HG02763 (cell line): ENCODE measurements around the gene TPPP2.
"Not testable (repeated sequence)": the region's sequence is repeated elsewhere in the genome, so short reads cannot be mapped to it uniquely, and the experiment has no call there.

Source experiments
- ATAC-seq: cut with Tn5 transposase; IDR thresholded peaks from one replicate; pipeline ENCODE4 v1.9.1; 2021; ENCODE audit warnings: mild to moderate bottlenecking, moderate library complexity; ENCODE audit not compliant: unreplicated experiment

Gene TPPP2

DNA sequence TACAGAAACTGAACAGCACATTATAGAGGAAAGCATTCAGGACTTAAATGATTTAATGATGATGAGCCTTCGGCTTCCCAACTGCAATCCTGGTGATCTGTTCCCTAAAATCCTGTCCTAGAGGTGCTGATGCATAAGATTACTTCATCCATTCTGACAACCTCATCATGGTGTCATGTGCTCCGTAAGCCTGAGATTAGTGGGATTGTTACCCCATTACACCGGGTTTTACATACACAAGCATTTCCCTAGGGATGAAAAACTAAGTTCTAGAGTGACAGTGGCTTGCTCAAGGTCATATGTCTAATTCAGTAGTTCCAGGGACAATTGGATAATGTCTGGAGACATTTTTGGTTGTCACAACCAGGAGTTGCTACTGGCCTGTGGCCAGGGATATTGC, 7.1 kb downstream of the TPPP2 start:
- ATAC-seq = no peak

DNA sequence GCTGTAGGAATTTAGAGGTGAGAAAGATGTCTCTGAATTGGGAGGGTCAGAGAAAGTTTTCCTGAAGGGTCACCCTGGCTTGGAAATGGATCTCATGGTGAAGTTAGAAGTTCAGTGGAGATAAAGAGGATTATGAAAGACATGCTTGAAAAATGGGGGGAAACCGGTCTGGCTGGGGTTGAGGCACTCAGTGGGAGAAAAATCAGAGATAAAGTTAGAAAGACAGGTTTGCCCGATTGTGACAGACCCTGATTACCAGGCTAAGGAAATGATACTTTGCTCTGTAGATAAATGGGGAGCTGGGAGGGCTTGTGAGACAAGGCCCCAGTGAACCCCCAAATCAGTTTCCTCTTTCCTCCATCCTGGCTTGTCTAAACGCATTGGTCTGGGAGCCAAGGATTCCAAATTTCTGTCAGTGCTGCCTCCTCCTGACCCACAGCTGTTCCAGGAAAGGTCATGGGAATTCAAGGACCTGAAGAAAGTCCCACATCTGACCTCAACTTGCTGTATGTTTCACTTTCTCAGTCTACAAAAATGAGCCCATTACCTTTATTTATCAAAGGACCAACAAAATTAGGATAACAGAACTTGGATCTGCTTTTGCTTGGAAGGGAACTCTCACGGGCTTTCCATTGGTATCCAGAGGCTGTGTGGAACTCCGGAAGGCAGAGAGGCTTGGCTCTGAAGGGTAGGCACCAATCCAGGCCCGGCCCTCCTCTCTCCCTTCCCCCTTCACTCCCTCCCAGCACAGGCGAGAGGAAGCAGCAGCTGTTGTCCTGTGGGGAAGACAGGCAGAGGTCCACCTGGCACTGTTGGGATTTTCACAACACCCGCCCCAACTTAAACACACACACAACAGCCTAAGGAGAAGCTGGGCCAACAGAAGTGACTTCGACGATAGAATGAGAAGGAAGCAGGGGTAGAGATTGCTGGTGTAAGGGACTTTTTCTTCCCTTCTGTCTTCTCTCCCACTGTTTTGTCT, 8.7 kb downstream of the TPPP2 start:
- ATAC-seq = no peak

DNA sequence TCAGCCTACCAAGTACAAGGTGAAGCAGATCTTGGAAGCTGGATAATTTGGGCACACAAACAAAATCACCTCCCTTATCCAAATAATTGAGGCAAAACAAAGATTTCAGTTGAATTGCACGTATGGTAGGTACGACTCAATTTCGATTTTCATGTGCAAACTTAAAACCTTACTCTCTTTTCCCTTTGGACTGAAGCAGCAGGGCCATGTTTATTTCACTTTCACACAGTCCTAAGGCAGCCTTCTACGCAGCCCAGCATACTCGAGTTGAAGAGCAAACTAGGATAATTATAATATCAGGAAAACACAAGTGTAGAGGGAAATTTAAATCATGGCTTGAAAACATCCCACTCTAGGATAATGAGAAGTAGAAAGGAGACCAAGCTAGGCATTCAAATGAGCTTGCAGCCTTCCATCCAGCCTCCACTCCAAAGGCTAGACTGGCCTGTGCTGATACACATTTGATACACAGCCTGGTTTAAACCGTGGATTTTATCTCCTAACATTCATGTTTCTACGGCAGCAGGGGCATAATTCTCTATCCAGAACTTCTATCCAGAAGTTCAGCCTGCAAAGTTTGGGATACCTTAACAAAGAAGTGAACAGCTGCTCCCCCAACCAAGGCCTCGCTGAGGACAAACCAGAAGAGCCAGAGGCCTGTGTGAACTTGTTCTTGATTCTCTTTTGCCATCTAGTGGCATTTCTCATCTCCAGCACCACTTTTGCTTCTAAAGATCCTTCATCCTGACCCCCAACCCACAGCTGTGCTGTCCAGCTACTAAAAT, 9.8 kb downstream of the TPPP2 start:
- ATAC-seq = no peak

DNA sequence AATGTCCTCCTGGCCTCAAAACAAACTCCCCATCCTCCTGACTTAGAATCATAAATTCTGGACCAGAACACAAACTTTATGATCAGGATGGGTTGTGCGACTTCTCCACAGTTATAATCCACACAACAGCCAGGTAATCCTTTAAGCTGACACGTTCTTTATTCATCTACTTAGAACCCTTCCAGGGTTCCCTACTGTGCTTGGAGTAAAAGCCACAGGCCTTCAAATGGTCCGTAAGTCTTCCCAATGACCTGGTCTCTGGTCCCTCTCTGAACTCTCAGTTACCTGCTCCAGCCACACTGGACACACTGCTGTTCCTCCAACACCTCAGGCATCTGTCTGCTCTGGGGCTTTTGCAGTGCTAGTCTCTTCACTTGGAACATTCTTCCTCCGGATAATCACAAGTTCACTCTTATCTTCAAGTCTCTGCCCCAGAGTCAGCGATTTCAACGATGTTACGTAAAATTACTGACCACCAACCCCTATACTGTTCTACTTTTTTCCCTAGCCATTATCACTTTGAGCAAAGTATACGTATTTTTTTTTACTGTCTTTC, 10.4 kb downstream of the TPPP2 start:
- ATAC-seq = no peak

DNA sequence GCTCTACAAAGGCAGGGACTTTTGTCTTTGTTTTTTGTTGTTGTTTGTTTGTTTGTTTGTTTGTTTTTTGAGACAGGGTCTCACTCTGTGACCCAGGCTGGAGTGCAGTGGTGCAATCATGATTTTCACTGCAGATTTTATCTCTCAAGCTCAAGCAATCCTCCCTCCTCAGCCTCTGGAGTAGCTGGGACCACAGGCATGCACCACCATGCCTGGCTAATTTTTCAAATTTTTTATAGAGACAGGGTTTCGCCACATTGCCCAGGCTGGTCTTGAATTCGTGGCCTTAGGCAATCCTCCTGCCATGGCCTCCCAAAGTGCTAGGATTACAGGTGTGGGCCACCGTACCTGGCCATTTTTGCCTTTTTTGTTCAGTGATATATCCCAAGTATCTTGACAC, 10.9 kb downstream of the TPPP2 start:
- not testable (repeated sequence) for ATAC-seq

DNA sequence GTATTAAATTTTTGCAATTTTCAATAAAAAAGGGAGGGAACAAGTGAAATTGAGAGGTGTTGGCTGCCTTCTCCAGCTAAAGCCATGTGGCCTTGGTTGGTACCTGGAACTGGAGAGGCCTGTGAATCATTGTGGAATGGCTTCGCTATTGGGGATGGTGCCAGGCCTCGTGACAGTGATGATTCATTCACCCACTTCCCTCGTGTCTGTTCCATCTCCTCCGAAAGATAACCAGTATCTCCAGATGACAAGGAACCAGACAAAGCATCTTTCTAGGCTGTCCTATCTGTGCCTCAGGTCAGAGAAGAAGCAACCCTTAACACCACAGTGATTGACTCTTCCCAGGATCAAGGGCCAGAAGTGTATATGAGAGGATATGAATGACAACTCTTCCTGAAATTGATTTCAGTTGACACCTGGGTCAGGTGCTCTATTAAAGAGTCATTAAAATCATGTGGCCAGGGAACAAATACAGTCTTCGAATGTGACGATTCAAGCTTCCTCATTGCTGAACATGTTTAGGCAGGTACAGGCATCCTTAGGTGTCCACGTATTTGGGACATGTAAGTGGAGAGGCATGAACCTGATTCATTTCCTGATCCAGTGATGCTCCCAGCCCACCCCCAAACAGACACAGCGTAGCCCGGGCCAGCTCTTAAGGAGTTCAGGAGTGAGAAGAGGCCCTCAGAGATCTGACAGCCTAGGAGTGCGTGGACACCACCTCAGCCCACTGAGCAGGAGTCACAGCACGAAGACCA, 11.8 kb downstream of the TPPP2 start, which contains the start of gene RNASE7:
Gene RNASE7, plus strand, starts transcription at position 687 of the 758 bp plus-strand sequence. CDS start 631 bp downstream, outside the sequence.
- no peak for ATAC-seq

DNA sequence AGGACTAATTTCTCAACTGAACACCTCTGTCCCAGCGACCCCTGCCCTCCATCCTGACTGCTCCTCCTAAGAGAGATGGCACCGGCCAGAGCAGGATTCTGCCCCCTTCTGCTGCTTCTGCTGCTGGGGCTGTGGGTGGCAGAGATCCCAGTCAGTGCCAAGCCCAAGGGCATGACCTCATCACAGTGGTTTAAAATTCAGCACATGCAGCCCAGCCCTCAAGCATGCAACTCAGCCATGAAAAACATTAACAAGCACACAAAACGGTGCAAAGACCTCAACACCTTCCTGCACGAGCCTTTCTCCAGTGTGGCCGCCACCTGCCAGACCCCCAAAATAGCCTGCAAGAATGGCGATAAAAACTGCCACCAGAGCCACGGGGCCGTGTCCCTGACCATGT, 12.9 kb downstream of the TPPP2 start:
- ATAC-seq = no peak

DNA sequence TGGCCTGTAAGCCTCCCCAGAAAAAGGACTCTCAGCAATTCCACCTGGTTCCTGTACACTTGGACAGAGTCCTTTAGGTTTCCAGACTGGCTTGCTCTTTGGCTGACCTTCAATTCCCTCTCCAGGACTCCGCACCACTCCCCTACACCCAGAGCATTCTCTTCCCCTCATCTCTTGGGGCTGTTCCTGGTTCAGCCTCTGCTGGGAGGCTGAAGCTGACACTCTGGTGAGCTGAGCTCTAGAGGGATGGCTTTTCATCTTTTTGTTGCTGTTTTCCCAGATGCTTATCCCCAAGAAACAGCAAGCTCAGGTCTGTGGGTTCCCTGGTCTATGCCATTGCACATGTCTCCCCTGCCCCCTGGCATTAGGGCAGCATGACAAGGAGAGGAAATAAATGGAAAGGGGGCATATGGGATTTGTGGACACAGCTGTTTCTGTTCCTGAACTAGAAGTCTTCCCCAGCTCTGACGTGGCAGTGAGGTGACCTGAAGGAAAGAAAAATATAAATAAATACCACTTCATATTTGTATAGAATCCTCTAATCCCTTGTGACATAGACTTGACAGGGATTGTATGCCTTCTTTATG, 13.5 kb downstream of the TPPP2 start:
- no peak for ATAC-seq

DNA sequence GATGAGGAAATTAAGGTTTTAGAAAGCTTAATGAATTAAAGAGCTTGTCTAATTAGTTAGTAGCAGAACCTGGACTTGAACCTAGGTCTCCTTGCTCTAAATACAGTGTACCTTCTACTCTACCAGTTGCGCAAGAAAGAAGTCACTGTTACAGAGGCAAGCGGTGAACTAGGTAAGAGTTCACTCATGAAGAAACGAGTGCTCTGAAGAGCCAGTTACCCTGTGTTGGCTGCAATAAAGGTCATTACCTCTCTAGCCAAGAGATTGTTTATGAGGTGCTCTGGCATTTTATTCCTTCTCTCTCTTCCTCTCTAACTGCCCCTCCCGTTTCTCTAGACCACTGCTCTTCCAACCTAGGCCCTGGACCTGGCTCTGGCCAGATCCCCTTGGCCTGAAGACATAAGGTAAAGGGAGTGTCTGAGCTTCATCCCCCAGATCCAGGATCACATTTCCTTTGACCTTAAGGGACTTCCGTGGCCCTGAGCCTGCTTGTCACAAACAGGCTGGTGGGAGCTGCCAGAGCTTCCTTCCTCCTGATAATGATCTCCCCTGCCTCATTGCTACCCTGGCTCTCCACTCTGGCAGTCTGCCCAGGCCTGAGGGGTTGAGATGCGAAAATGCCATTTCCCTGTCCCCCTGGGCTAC, 14.1 kb downstream of the TPPP2 start:
- no peak for ATAC-seq

DNA sequence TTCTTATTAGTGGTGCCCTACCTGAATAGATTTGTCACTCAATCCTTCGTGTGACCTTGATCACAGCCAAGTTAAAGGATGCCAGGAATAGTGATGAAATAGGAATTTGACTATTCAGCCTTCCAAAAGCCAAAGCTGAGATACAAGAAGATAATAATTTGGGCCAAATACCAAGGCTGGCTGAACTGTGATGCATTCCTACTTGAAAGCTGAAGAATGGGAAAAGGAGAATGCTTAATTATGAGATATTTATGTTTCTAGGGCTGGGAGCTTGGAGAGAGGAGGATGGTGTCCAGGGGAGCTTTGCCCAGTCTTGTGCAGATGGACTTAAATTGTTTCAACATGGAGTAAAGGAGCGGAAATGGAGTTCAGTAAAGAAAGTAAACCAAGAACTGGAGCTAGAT, 17.4 kb downstream of the TPPP2 start:
- no peak for ATAC-seq

DNA sequence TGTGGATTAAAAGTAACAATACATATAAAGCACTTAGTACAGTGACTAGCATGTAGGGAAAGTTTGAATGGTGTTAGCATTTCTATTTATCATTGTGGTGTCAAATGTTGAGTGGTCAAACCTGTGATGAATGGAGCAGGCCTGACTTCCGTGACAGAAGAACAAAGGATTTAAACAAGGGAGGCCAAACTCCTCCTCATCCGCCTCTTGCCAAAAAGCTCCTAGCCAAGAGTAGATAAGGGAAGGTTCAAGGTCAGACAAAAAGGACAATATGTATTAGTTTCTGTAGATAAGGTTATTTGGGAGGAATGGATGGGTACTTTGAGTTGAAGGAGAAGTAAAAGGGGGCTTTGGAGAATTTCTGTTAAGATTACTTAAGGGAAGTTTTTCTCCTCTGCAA, 18.6 kb downstream of the TPPP2 start:
- no peak for ATAC-seq

DNA sequence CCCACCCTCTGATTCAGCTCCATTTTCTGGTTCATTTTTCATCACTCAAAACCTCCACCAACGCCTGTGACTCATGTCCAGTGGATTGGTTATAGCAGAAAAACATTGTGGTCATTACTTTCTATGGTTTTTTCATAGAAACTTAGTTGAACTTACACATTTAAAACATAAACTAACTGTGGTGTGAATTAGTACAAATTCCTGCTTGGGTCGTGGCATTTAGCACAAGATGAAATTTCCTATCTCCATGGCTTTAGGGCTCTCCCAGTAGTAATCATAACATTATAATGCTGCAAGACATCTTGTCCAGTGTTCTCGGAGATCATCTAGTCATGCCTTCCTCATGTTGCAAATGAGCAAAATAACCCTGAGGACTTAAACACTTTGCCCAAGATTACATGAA, 19.3 kb downstream of the TPPP2 start:
- no peak for ATAC-seq

DNA sequence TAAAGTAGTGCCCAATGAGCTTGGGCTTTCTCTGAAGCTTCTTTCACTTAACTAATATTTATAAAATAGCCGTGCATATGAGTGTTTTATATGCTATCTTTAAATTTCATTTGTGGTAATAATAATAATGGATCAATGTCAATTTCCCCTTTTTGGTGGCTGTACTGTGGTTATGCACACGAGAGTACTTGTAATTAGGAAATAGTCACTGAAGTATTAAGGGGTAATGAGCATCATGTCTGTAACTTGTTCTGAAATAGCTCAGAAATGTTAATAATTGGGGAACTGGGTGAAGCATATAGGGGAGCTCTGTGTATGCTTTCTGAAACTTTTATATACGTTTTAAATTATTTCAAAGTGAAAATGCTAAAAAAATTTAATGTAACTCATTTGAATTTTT, 20.6 kb downstream of the TPPP2 start:
- no peak for ATAC-seq

DNA sequence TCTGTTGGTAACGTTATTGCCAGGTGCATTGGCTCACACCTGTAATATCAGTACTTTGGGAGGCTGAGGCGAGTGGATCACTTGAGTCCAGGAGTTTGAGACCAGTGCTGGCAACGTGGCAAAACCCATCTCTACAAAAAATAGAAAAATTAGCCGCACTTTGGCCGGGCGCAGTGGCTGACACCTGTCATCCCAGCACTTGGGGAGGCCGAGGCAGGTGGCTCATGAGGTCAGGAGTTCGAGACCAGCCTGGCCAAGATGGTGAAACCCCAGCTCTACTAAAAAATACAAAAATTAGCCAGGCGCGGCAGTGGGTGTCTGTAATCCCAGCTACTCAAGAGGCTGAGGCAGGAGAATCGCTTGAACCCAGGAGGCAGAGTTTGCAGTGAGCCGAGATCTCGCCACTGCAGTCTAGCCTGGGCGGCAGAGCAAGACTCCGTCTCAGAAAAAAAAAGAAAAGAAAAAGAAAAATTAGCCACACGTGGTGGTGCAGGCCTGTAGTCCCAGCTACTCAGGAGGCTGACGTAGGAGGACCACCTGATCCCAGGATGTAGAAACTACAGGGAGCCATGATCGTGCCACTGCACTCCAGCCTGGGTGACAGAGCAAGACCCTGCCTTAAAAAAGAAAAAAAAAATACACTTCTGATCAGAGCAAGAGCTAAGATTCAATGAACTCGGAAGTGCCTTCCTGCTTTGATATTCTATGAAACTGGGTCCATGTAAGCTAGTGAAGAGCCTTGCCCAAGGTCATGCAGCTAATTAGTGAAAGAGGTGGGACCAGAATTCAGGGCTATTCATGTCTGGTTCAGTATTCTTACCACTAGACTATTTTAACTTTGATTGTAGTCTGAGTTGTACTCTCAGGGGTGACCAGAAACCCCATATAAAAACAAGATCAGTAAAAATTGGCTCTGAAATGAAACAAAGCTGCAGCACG, 23.4 kb downstream of the TPPP2 start:
- ATAC-seq = no peak

DNA sequence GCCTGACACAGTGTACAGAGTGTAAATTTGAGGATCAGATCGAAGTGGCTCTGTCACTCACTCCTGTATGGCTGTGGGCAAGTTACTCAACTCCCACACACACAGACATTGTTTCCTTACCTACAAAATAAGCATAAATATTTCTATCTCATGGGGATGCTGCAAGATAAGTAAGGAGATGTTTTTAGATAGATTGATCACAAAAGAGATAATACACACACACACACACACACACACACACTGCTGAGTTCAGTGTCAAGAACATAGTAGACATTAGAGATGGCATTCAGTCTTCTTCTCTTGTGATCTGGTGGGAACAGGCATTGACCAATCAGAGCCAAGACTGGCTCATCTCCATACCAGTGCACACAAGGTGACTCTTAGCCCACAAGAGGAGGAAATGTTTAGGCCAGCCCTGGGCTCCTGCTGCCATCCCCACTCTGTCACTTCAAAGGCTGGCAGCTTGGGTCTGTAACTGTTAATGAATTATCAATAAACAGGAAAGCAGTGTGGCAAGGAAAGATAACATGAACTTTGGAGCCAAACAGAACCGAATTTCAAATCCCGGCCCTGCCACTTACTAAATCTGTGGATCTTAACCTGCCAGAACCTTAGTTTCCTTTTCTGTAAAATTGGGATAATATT, 24.2 kb downstream of the TPPP2 start:
- ATAC-seq = no peak

DNA sequence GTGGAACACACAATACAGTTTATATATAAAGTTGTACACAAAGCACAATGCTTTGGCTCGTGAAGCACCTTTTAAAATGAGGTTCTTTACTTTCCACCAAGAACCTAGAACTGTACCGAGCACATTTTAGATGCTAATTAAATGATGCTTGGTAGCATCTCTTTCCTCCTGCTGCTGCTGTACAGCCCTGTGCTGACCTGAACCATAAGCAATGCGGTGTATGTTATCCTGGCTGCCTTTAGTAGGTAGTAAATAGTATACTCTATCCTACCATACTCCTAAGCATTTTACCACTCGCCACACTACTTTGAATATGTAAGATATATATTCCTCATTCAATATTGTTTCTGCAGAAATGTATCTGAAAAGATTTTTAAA, 24.7 kb downstream of the TPPP2 start:
- no peak for ATAC-seq

DNA sequence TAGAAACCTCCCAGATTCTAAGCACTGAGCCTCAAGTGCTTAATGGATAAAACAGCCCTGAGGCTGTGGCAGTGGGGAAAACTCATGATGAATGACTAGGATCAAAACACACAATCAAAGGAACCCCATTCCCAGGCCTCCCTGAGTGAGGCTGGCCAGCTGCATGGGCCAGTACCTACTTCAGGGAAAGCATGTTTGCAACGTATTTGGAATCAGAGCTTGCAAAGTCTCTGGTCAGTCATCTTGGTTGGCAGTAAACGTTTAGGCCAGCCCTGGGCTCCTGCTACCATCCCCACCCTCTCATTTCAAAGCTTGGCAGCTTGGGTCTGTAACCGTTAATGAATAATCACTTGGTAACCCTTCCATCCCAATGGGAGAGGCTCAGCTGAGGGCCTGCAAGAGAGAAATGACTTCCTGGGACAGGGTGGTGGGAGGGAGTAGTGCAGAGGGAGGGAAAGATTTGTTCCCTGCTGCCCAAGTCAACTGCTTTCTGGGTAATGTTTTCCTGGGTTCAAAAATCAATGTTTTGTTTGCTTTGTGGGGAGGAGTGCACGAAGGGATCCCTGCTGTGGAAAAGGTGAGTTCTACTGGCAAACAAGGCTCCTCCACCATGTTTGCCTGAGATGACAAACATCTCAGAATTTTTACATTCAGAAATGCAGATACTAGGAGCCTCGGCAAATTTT, 25.6 kb downstream of the TPPP2 start:
- no peak for ATAC-seq
